ENCODE data around the gene ZNF232. TPM values are rescaled to one million over a fixed set of nuclear protein-coding genes. Genes with fewer than 3 reads are reported as not detected.
"Not testable (repeated sequence)": the region's sequence is repeated elsewhere in the genome, so short reads cannot be mapped to it uniquely, and the experiment has no call there.

ZNF232 gene
- total and polyA plus RNA-seq, 8 donors, result 7.7 to 50.6 (median 29.2) TPM

GRCh38 chr17:5136580-5137412 lies 25.1 kb upstream of the ZNF232 start:
- DNase-seq; intact Hi-C loops (cut with DNase I); H3K9me3 ChIP-seq; ATAC-seq; H3K4me3 ChIP-seq; H3K4me1 ChIP-seq; H3K27ac ChIP-seq; H3K27me3 ChIP-seq; H3K36me3 ChIP-seq: not testable (repeated sequence)

- Histone ChIP-seq H3K9me3 (no peaks in the 10 kb centered on the region), H3K4me1 (no peaks in the 10 kb centered on the region), H3K27me3 (no peaks in the 10 kb centered on the region), H3K36me3 (no peaks in the 10 kb centered on the region), H3K4me3 (no peak overlapping the region), H3K27ac (no peak overlapping the region)
- no peak for ATAC-seq
- TF ChIP-seq CTCF (IDR thresholded peaks at IDR 0.05), result no peak
- intact Hi-C loops (cut with DNase I), result no loop called here
- DNase-seq, result no peak
These were observed 24.3 kb upstream of the ZNF232 start for GRCh38 chr17:5135726-5136579.

GRCh38 chr17:5135131-5135712 lies 23.5 kb upstream of the ZNF232 start:
- H3K9me3 ChIP-seq; ATAC-seq; H3K36me3 ChIP-seq; H3K4me3 ChIP-seq; H3K27ac ChIP-seq; H3K4me1 ChIP-seq; DNase-seq; intact Hi-C loops (cut with DNase I); H3K27me3 ChIP-seq: not testable (repeated sequence)

GRCh38 chr17:5134571-5134970 lies 22.9 kb upstream of the ZNF232 start:
- H3K9me3 ChIP-seq; H3K4me1 ChIP-seq; H3K36me3 ChIP-seq; intact Hi-C loops (cut with DNase I); DNase-seq; ATAC-seq; H3K27ac ChIP-seq; H3K27me3 ChIP-seq; H3K4me3 ChIP-seq: not testable (repeated sequence)

- intact Hi-C loops (cut with DNase I); ATAC-seq; H3K9me3 ChIP-seq; DNase-seq; H3K27me3 ChIP-seq; H3K4me3 ChIP-seq; H3K4me1 ChIP-seq; H3K36me3 ChIP-seq; H3K27ac ChIP-seq: not testable (repeated sequence)
These were observed 22.3 kb upstream of the ZNF232 start for GRCh38 chr17:5133961-5134360.

GRCh38 chr17:5133311-5133710 lies 21.6 kb upstream of the ZNF232 start:
- Histone ChIP-seq H3K27ac (no peak overlapping the region), H3K9me3 (no peaks in the 10 kb centered on the region), H3K36me3 (no peaks in the 10 kb centered on the region), H3K4me3 (no peak overlapping the region), H3K4me1 (no peaks in the 10 kb centered on the region), H3K27me3 (no peaks in the 10 kb centered on the region)
- intact Hi-C loops (cut with DNase I), result no loop called here
- ATAC-seq (no peak), DNase-seq (no peak)
- no peak for TF ChIP-seq CTCF (IDR thresholded peaks at IDR 0.05)

GRCh38 chr17:5132503-5133225 lies 21.0 kb upstream of the ZNF232 start:
- intact Hi-C loops (cut with DNase I), result not testable (repeated sequence)

GRCh38 chr17:5131799-5132502 lies 20.3 kb upstream of the ZNF232 start:
- DNase-seq; H3K9me3 ChIP-seq; H3K4me3 ChIP-seq; H3K36me3 ChIP-seq; H3K27me3 ChIP-seq; ATAC-seq; H3K27ac ChIP-seq; H3K4me1 ChIP-seq; intact Hi-C loops (cut with DNase I): not testable (repeated sequence)

More at GRCh38 chr17:5132503-5133225, 21.0 kb upstream of the ZNF232 start:
- H3K9me3 ChIP-seq, DNase-seq, H3K4me3 ChIP-seq, ATAC-seq, H3K27ac ChIP-seq, H3K36me3 ChIP-seq, H3K4me1 ChIP-seq, H3K27me3 ChIP-seq: not testable (repeated sequence)
